GM03348 (cell line): ENCODE measurements around the gene PGAP6.
"Not testable (repeated sequence)": the region's sequence is repeated elsewhere in the genome, so short reads cannot be mapped to it uniquely, and the experiment has no call there.

Source experiments
- DNase-seq: peaks from one replicate; pipeline ENCODE4 v3.0.0; 2012; ENCODE audit warnings: low spot score

PGAP6 gene

GRCh38 chr16:378113-378820, 3.5 kb downstream of the PGAP6 start:
- not testable (repeated sequence) for DNase-seq

GRCh38 chr16:377419-377951, 4.3 kb downstream of the PGAP6 start:
- no peak for DNase-seq

- no peak for DNase-seq
Measured at GRCh38 chr16:376817-377418, 4.9 kb downstream of the PGAP6 start.

DNA sequence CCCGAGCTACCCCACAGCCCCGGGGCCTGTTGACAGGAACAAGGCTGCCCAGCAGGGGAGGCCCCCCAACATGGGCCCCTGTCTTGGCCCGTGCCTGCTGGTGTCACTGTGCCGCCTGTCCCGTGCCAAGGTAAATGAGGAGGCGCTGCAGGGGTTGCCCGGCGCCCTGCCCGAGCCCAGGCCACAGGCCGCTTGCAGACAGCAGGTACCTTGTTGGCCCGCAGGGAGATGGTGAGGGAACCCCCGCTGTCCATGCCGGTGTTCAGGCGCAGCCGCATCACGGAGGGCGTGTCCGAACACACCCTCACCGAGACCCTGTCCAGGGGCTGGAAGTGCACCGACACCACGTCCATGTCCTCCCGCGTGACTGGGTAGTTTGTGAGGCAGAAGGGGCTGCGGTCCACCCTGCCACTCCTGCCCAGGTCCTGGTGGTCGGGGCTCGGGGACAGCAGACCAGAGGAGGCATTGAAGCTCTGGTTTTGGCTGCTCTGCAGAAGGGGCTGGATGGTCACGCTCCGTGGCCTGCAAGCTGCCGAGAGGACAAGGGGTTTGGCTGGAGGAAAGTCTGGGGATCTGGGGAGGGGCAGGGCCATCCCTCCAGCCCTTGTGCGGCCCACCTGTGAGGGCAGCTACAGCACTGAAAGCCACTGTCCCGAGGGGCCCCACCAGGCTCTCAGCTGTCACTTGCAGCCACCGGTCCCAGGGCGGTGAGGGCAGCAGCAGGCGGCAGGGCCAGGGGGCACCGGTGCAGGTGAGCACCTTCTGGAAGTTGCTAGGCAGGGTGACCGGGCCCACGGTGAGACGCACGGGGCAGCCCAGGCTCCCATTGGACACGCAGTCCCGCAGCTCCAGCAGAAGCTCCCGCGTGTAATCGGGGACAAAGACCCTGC, 5.6 kb downstream of the PGAP6 start:
- DNase-seq, result no peak

- DNase-seq, result no peak
Measured at GRCh38 chr16:375212-375611, 6.6 kb downstream of the PGAP6 start.

DNA sequence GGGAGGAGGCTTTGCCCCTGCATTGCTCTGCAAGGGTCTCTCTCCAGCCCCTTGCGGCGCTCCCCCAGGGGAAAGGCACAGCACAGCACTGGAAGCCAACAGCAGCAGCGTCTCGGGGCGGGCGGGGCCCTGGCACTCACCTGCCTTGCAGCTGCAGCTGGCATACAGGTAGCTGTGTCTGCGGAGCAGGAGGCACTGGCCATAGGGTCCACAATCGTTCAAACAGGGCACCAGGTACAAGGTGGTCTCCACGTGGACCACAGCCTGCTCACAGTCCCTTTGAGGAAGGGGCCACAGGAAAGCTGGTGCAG, 7.2 kb downstream of the PGAP6 start:
- DNase-seq, result no peak

GRCh38 chr16:373848-374615, 7.7 kb downstream of the PGAP6 start:
- no peak for DNase-seq

DNA sequence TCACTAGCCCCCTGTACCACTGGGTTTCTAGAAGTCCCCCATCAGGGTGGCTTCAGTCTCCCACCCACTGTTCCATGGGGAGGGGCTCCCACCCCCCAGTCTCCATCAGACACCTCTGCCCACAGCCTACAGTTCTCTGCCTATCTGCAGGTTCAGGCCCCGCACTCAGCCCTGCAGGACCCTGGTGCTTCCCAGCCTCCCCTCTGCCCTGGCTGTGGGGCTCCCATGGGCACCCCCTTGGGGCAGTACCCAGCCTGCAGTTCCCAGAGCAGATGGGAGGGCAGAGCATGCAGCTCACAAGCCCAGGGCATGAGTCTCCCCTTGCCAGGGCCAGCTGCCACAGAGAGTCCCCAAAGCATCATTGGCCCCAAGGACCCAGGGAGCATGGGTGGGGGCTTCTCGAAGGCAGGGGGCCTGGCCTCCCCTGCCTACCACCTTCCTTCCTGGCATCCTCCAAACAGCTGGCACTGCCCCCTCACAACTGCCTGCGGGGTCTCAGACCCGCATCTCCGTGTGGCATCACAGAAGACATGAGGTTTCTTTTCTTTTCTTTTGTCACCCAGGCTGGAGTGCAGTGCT, 8.7 kb downstream of the PGAP6 start:
- no peak for DNase-seq

GRCh38 chr16:372302-372983, 9.3 kb downstream of the PGAP6 start:
- DNase-seq, result no peak

- DNase-seq, result no peak
Measured at GRCh38 chr16:371515-372301, 10.1 kb downstream of the PGAP6 start.

GRCh38 chr16:370979-371514, 10.7 kb downstream of the PGAP6 start:
- no peak for DNase-seq

GRCh38 chr16:370443-370842, 11.3 kb downstream of the PGAP6 start, which contains the start of gene MRPL28:
Gene MRPL28 (minus strand): TSS chr16:370538. CDS start chr16:370218, 320 bp downstream.
- DNase-seq, result peak; percentile 97

GRCh38 chr16:369866-370436, 11.8 kb downstream of the PGAP6 start:
- peak; percentile 49 for DNase-seq

DNA sequence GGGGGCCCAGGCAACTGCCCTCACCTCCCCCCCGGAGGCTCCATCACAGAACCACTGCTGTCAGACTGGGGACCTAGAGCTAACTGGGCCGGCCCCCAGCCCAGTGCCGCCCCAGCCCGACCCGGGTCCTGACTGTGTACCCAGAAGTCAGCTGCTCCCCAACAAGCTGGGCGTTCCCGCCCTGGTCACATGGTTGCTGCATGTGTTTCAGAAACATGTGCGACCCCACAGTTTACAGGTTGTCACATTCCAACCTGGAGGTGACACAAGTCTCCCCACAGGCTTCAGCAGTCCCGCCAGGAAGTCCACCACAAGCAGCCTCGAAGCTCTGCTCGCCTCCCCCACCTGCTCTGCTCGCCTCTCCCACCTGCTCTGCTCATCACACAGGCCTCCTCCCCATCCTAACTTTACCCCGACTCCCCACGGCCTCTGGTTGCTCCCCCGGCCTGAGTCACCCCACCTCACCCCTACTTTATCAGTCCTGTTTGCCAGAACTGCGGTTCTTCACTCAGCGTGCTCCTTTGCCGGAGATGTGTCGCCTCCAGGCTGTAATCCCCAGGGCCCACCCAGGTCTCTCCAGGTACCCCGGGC, 12.4 kb downstream of the PGAP6 start:
- no peak for DNase-seq

- DNase-seq, result no peak
Measured at GRCh38 chr16:368388-369158, 13.2 kb downstream of the PGAP6 start.

DNA sequence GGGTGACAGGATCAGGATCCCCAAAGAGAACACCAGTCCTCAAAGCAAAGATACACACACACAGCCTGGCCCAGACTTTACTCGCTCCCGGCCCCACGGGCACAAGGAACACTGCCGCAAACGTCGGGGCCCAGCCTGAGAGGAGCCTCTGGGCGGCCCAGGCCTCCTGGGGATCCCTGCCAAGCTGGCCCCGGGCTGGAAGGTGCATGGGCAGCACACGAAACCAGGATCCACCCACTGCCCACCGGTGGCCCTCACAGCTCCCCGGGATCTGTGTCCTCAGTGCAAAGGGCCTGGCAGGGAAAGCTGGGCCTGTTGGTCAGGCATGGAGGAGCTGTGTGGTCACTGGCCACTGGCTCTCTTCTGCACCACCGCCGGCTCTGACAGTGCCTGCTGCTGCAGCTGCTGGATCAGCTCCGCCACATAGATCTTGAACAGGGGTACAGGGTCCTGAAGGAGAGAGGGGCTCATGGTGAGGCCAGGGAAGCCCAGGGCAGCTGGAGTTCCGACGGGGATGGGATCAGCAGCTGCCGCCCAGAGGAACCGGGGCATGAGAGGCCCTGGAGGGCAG, 14.4 kb downstream of the PGAP6 start:
- no peak for DNase-seq

DNA sequence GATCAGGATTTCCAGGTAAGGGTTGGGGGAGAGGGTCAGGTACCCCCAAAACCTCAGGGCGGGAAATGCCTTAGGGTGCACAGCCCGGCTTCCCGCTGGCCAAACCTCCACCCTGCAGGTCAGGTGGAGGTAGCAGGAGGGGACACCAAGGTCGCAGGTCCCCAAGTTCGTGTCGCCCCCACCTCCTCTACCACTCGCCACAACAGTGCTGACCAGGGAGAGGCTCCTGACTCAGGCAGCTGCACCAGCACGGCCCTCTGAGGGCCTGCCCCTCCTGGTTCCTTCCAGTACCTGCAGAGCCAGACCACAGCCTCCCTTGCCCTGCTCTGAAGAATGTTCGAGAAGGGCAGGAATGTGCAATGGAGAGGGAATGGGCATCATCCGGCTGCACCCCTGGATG, 15.3 kb downstream of the PGAP6 start:
- DNase-seq, result no peak
